ENCODE data around the gene NUDT16.

DNA sequence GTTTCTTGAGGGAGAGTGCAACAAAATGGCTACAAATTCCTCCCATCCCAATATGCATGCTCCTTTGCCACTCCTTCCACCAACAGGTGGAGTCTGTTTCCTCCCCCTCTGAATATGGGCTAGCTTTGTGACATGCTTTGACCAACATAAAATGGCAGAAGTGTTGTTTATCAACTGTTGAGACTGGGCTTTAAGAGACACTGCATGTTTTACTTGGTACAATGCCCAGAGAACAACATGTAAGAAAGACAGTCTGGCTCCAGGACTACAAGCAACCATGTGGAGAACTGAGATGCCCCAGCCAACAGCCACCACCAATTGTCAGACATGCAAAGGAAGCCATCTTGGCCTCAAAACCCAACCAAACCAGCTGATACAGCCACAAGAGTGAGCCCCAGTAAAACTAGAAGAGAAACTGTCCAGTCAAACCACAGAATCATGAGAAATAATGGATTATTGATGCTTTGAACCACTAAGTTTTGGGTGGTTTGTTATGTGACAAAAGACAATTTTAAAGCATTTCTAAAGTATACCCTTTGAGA is 40.5 kb downstream of the NUDT16 start:
- TF ChIP-seq EZH2 (IDR thresholded peaks at IDR 0.05; ENCODE audit: insufficient read depth, poor library complexity, severe bottlenecking): no peak
- no peak for TF ChIP-seq EZH2phosphoT487 (IDR thresholded peaks at IDR 0.05; ENCODE audit: insufficient read depth, low read depth)
